SK-N-SH (cell line): ENCODE data around the gene SHISA3. TPM values are rescaled to one million over a fixed set of nuclear protein-coding genes. Genes with fewer than 3 reads are reported as not detected.

ENCODE experiments used
- CTCF ChIA-PET: fragments of 300-600, 350-600 bp; formaldehyde crosslinking; extraction: SDS; loops from one replicate; lab custom pipeline; 2021; lab: Yijun Ruan, JAX
- POLR2A ChIA-PET: fragments of 350-600 bp; sonication (Branson Sonifier 250); formaldehyde crosslinking; extraction: SDS; loops from one replicate; lab custom pipeline; 2020; ENCODE audit warnings: antibody characterized with exemption, inconsistent platforms; lab: Yijun Ruan, JAX
- DNase-seq: peaks from one replicate; pipeline ENCODE4 v3.0.0; 2012
- H2AFZ ChIP-seq: fragments of 200-600 bp; sonication (generic); 2 replicates; pipeline ENCODE4 v1.8.1; 2016; ENCODE audit warnings: antibody characterized with exemption, mild to moderate bottlenecking, low read depth
- H3F3A ChIP-seq: fragments of 200-600 bp; sonication (generic); replicated peaks from 2 replicates; pipeline ENCODE3; 2016; ENCODE audit warnings: antibody characterized with exemption, mild to moderate bottlenecking; ENCODE audit not compliant: insufficient read depth
- H3K27ac ChIP-seq, 2 experiments: fragments of 200-500 bp in 1 of 2; fragments of 200-600 bp in 1 of 2; sonication (Bioruptor generic) in 1 of 2; sonication (generic), shearing (Covaris generic) in 1 of 2; 2 replicates each; pipeline versions ENCODE4 v1.5.1 to v1.6.1; 2014 to 2016; ENCODE audit warnings: low read depth in 2 of 2, inconsistent platforms in 1 of 2, low read length in 1 of 2, mild to moderate bottlenecking in 1 of 2, mixed read lengths in 1 of 2
- H3K27me3 ChIP-seq: fragments of 200-600 bp; sonication (generic), shearing (Covaris generic); 2 replicates; pipeline ENCODE4 v1.6.1; 2016; ENCODE audit warnings: mixed run types; ENCODE audit not compliant: insufficient read depth
- H3K36me3 ChIP-seq, 2 experiments: fragments of 200-500 bp in 1 of 2; fragments of 200-600 bp in 1 of 2; sonication (Bioruptor generic) in 1 of 2; sonication (generic) in 1 of 2; replicated peaks in 1 of 2; 2 replicates each; pipeline versions ENCODE3 to v1.5.1; 2014 to 2016; ENCODE audit warnings: low read length in 1 of 2, mild to moderate bottlenecking in 1 of 2; ENCODE audit not compliant: insufficient read depth in 2 of 2, control insufficient read depth in 1 of 2
- H3K4me1 ChIP-seq, 2 experiments: fragments of 200-500 bp in 1 of 2; fragments of 200-600 bp in 1 of 2; sonication (Bioruptor generic) in 1 of 2; sonication (generic), shearing (Covaris generic) in 1 of 2; 2 replicates each; pipeline versions ENCODE4 v1.5.1 to v1.6.1; 2014 to 2016; ENCODE audit warnings: low read depth in 1 of 2, low read length in 1 of 2, mixed run types in 1 of 2; ENCODE audit not compliant: insufficient read depth in 2 of 2, control insufficient read depth in 1 of 2
- H3K4me2 ChIP-seq: fragments of 200-600 bp; sonication (generic), shearing (Covaris generic); 2 replicates; pipeline ENCODE4 v1.6.1; 2017; ENCODE audit warnings: mixed run types
- H3K4me3 ChIP-seq, 2 experiments: fragments of 200-500 bp in 1 of 2; fragments of 200-600 bp in 1 of 2; sonication (Bioruptor generic) in 1 of 2; sonication (generic), shearing (Covaris generic) in 1 of 2; 2 replicates each; pipeline versions ENCODE4 v1.5.1 to v1.8.1; 2014 to 2016; ENCODE audit warnings: low read depth in 2 of 2, inconsistent platforms in 1 of 2, low read length in 1 of 2, mild to moderate bottlenecking in 1 of 2, mixed read lengths in 1 of 2, moderate library complexity in 1 of 2
- H3K79me2 ChIP-seq: fragments of 200-600 bp; sonication (generic); 2 replicates; pipeline ENCODE4 v1.8.1; 2017; ENCODE audit warnings: mild to moderate bottlenecking; ENCODE audit not compliant: insufficient read depth
- H3K9ac ChIP-seq: fragments of 200-600 bp; sonication (generic); 2 replicates; pipeline ENCODE4 v1.6.1; 2017; ENCODE audit warnings: mixed run types
- H3K9me2 ChIP-seq: fragments of 200-600 bp; sonication (generic); 2 replicates; pipeline ENCODE4 v1.6.1; 2017; ENCODE audit warnings: mixed run types
- H3K9me3 ChIP-seq: fragments of 200-600 bp; sonication (generic); 2 replicates; pipeline ENCODE4 v1.6.1; 2017; ENCODE audit warnings: mixed run types, mild to moderate bottlenecking, moderate library complexity
- H4K20me1 ChIP-seq: fragments of 200-600 bp; sonication (generic); 2 replicates; pipeline ENCODE4 v1.6.1; 2017; ENCODE audit warnings: mild to moderate bottlenecking, mixed run types; ENCODE audit not compliant: insufficient read depth
- CTCF ChIP-seq: fragments of 200-600 bp; sonication (generic); IDR thresholded peaks from 2 replicates; pipeline ENCODE4 v1.6.1; 2017; ENCODE audit warnings: antibody characterized with exemption, mild to moderate bottlenecking, moderate library complexity
- ELF1 ChIP-seq: IDR thresholded peaks from 2 replicates; pipeline ENCODE4 v1.4.0; 2012
- EP300 ChIP-seq, 2 experiments: IDR thresholded peaks; 2 replicates each; pipeline versions ENCODE4 v1.4.0 to v1.6.1; 2012; ENCODE audit warnings: borderline replicate concordance in 1 of 2, low read depth in 1 of 2, low read length in 1 of 2
- EZH2phosphoT487 ChIP-seq: fragments of 200-600 bp; sonication (generic); IDR thresholded peaks from 2 replicates; pipeline ENCODE4 v1.6.1; 2017; ENCODE audit warnings: low read depth, mixed run types, mild to moderate bottlenecking, antibody characterized with exemption, moderate library complexity, borderline replicate concordance
- FOXJ3 ChIP-seq: sonication (generic); formaldehyde crosslinking; IDR thresholded peaks from 2 replicates; pipeline ENCODE4 v1.5.1; 2020; ENCODE audit warnings: mild to moderate bottlenecking, missing genetic modification reagents
- FOXM1 ChIP-seq: IDR thresholded peaks from 2 replicates; pipeline ENCODE4 v1.4.0; 2012; ENCODE audit warnings: low read depth, mild to moderate bottlenecking
- MEF2A ChIP-seq: IDR thresholded peaks from 2 replicates; pipeline ENCODE4 v1.4.0; 2012; ENCODE audit warnings: low read depth, borderline replicate concordance
- MXI1 ChIP-seq: IDR thresholded peaks from 2 replicates; pipeline ENCODE4 v1.6.1; 2012; ENCODE audit warnings: mild to moderate bottlenecking, low read depth, low read length, improper control_type of control experiment
- NFIC ChIP-seq: IDR thresholded peaks from 2 replicates; pipeline ENCODE4 v1.4.0; 2012; ENCODE audit warnings: borderline replicate concordance
- PBX3 ChIP-seq: IDR thresholded peaks from 2 replicates; pipeline ENCODE4; 2012
- POLR2AphosphoS5 ChIP-seq: IDR thresholded peaks from 2 replicates; pipeline ENCODE4 v1.6.1; 2012; ENCODE audit warnings: low read depth, low read length
- RAD21 ChIP-seq: IDR thresholded peaks from 2 replicates; pipeline ENCODE4 v1.6.1; 2012; ENCODE audit warnings: mild to moderate bottlenecking, low read length
- RFX5 ChIP-seq: IDR thresholded peaks from 2 replicates; pipeline ENCODE4 v1.6.1; 2012; ENCODE audit warnings: mild to moderate bottlenecking, improper control_type of control experiment, low read length
- RXRA ChIP-seq: IDR thresholded peaks from 2 replicates; pipeline ENCODE4 v1.4.0; 2012; ENCODE audit warnings: low read depth, mild to moderate bottlenecking, borderline replicate concordance
- SIN3A ChIP-seq: IDR thresholded peaks from 2 replicates; pipeline ENCODE4 v1.6.1; 2012; ENCODE audit warnings: low read depth, mild to moderate bottlenecking, low read length, moderate library complexity, borderline replicate concordance
- TEAD4 ChIP-seq: IDR thresholded peaks from 2 replicates; pipeline ENCODE4 v1.4.0; 2012; ENCODE audit warnings: mild to moderate bottlenecking, borderline replicate concordance; ENCODE audit not compliant: insufficient read depth
- ZBTB33 ChIP-seq: IDR thresholded peaks from 2 replicates; pipeline ENCODE4 v1.4.0; 2012; ENCODE audit warnings: low read depth, borderline replicate concordance
- WGBS: methylation state at CpG from one replicate; pipeline ENCODE4 v1.1.6; 2017; ENCODE audit warnings: low lambda C conversion rate; 5-methylcytosine and 5-hydroxymethylcytosine counted together
- polyA plus RNA-seq, 3 experiments: library from polyadenylated mRNA; depleted of rRNA; stranded (reverse); fragments of >200 nt; gene quantifications; 2 replicates each; pipeline ENCODE4 v1.2.3, GENCODE V29; 2012

SHISA3 gene
- polyA plus RNA-seq, 1 of the 3 experiments (the other 2 are of a cell fraction): 1.1 TPM

GRCh38 chr4:42366959-42367358, 30.3 kb upstream of the SHISA3 start:
- Histone ChIP-seq H3K4me2 (no peak overlapping the region), H3K36me3 (no peaks in the 10 kb centered on the region)
- CTCF ChIA-PET: interaction anchor here (0.8 to 7.8 kb wide), 4 partner anchors 13 to 152 kb away, joined by 3 to 129 read pairs (median 4); no protein-coding TSS in a partner anchor

More at GRCh38 chr4:42366959-42367358, 30.3 kb upstream of the SHISA3 start:
- Histone ChIP-seq H2AFZ (no peak overlapping the region), H3K9me3 (no peaks in the 10 kb centered on the region), H3K9ac (no peak overlapping the region), H3K27me3 (no peaks in the 10 kb centered on the region; the same call in 1 of the 2 replicates), H3K27ac (no peak overlapping the region), H3K9me2 (no peaks in the 10 kb centered on the region), H3F3A (no peaks in the 10 kb centered on the region), H4K20me1 (no peaks in the 10 kb centered on the region), H3K79me2 (no peaks in the 10 kb centered on the region), H3K4me3 (no peak overlapping the region), H3K4me1 (no peaks in the 10 kb centered on the region; a peak in 1 of 4 replicates)
- TF ChIP-seq ZBTB33 (no peak), NFIC (no peak), EP300 (IDR thresholded peaks at IDR 0.05; ENCODE audit: borderline replicate concordance in 1 of 2, low read depth in 1 of 2, low read length in 1 of 2) (no peak), SIN3A (no peak), TEAD4 (no peak), CTCF (no peak), POLR2AphosphoS5 (no peak), MXI1 (no peak), FOXJ3 (CRISPR knock-in tag) (no peak), MEF2A (no peak), PBX3 (no peak), RFX5 (no peak), RAD21 (no peak), ELF1 (no peak), FOXM1 (no peak), RXRA (no peak), EZH2phosphoT487 (no peak)
- no peak for DNase-seq
- 17% methylated on average over 1 of the region's 1 CpG for WGBS
- POLR2A ChIA-PET: no interaction called here
